Retina (tissue), 1 donor: ENCODE results near the gene HIBCH.
"Not testable (repeated sequence)": the region's sequence is repeated elsewhere in the genome, so short reads cannot be mapped to it uniquely, and the experiment has no call there.

Experiments
- DNase-seq: peaks from one replicate; pipeline ENCODE4 v3.0.0-alpha.2; 2016

Gene HIBCH

DNA sequence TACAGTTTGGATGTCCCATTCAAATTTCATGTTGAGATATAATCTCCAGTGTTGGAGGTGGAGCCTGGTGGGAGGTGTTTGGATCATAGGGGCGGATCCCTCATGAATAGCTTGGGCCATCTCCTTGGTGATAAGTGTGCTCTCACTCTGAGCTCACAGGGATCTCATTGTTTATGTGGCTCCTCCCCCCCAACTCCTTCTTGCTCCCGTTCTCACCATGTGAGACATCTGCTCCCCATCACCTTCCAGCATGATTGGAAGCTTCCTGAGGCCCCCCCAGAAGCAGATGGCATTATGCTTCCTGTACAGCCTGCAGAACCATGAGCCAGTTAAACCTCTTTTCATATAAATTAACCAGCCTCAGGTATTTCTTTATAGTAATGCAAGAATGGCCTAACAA is 20.7 kb upstream of the HIBCH start:
- no peak for DNase-seq

DNA sequence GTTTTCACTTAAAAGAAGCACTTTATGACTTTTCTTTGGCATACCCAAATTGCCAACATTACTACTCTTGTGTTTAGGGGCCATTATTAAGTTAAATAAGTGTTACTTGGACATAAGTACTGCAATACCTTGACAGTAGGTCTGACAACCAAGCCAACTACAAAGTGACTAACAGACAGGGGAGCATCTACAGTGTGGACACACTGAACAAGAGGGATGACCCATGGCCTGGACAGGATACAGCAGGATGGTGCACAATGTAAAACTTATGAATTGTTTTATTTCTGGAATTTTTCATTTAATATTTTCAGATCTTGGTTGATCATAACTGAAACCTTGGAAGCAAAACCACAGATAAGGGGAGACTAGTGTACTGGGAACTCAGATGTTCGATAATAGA is 19.8 kb upstream of the HIBCH start:
- DNase-seq = no peak

DNA sequence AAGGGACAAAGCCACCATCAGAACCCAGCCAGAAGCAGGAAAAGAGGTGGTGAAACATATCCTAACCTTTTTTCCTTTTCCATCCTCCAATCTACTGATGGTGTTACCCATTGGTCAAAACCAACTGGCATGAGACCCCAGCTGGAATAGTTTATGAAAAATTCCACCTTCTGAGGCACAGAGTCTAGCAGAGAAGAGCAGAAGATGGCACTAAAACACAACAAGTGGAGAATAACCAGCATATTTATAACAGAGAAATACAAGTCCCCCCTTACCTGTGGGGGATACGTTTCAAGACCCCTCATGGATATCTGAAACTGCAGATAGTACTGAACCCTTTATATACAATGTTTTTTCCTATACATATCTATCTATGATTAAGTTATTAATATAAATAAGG is 18.8 kb upstream of the HIBCH start:
- no peak for DNase-seq

DNA sequence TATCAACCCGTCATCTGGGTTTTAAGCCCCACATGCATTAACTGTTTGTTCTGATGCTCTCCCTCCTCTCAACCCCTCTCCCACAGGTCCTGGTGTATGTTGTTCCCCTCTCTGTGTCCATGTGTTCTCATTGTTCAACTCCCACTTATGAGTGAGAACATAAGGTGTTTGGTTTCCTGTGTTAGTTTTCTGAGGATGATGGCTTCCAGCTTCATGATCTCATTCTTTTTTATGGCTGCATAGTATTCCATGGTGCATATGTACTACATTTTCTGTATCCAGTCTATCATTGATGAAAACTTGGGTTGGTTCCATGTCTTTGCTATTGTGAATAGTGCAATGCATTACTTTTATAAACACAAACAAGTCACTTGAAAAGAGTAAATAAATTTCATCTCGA is 16.8 kb upstream of the HIBCH start:
- DNase-seq = no peak

DNA sequence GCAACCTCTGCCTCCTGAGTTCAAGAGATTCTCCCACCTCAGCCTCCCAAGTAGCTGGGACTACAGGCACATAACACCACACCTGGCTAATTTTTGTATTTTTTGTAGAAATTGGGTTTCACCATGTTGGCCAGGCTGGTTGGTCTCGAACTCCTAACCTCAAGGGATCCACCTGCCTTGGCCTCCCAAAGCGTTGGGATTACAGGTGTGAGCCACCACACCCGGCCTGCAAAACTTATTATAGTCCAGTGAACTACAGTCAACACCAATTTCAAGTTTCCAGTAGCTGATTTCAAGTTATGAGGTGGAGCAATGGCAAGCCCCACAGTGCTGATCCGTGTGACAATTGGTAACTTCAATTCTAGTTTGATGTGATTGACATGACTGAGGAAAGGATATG is 16.0 kb upstream of the HIBCH start:
- not testable (repeated sequence) for DNase-seq

DNA sequence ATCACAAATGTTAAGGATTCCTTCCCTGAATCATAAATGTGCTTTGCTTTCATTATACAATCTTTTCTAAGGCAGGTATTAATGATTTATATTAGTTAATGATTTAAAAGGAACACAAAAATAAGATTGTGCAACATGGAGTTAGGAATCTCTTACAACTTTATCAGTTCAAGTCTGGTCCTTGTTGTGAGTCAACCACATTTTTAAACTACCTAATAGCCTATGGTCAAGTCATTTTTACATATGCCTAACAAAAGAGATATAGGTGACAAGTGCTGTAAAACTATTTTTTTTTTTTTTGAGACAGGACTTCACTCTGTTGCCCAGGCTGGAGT is 15.6 kb upstream of the HIBCH start:
- no peak for DNase-seq

DNA sequence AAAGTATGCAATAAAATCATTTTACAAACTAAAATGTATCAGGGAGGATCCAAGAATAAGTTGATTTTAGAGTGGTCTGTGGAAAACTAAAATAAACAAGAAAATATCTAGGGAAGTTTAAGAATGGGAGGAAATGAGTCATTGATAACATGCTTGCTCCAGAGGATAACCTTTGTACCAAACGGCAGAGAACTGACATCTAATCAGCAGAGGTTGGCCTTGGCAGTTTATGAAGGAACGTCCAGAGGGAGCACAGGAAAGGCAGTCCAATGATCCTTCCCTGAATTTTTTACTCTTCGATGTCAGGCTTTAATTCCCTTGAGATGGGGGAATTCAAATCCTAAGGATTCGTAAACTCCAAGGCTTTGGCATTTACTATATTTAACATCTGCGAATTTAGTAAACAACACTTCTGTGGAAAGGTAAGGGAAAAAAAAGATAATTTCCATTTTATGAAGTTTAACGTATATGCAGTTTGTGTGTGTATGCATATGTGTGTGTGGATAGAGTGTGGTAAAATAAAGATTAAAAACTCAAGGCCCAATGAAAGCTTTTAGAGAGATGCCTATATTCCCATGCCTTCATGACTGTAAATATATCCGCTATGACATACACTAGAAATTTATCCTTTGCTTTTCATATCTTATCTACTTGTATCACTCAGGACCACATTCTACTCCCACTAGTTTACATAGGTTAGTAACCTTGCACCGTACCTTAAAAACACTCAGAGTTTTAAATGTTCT is 15.0 kb upstream of the HIBCH start:
- DNase-seq = no peak

DNA sequence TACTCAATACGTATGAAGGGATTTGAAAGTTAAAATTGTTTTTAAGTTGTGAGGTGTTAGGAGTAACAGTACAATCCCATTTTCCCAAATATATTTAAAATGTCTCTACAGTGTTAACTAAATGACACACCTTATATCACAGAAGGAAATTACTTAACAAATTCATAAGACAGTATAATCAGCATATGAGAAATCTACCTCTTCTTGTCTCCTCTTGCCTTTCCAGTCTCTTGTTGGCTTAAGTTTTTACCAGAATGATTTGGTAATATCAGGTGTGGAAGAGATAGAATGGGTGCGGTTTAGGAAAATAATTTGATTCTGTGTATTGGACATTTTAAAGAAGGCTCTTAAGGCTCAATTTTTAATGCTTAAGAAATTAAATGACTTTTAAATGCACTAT is 14.3 kb upstream of the HIBCH start:
- no peak for DNase-seq

DNA sequence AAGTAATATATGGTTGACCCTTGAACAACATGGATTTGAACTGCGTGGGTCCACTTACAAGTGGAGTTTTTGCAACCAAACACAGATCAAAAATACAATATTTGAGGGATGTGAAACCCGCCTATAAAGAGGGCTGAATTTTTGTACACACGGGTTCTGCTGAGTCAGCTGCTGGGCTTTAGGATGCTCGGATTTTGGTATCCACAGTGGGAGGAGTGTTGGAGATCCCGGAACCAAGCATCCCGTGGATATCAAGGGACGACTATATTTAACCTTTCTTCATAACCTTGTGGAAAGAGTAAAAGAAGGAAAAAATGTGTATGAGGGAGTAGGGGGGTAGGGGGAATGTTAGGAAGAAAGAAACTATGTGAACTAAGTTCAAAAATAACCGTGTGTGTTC is 13.8 kb upstream of the HIBCH start:
- DNase-seq = no peak

DNA sequence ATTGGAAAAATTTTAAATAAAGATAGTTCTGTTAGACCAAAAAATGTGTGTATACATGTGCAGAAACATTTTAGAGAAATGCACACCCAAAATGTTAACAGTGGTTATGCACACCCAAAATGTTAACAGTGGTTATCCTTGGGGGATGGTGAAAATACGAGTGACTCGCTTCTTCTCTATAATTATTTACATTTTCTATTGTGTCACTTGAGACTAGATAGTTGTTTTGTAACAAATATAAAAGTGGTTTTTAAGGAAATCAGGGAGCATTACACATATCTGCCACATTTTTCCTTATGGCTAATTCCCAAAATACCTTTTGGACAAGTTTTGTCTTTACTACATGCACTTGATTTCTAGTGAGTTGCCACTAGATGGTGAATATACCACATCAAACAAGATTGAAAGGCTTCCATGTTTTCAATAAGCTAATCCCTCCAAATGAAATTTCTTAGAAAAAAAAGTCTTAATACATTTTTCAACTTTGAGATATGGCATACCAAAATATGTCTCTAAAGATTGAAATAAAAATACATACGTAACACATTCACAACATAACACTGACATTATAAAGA is 9.0 kb upstream of the HIBCH start:
- no peak for DNase-seq

DNA sequence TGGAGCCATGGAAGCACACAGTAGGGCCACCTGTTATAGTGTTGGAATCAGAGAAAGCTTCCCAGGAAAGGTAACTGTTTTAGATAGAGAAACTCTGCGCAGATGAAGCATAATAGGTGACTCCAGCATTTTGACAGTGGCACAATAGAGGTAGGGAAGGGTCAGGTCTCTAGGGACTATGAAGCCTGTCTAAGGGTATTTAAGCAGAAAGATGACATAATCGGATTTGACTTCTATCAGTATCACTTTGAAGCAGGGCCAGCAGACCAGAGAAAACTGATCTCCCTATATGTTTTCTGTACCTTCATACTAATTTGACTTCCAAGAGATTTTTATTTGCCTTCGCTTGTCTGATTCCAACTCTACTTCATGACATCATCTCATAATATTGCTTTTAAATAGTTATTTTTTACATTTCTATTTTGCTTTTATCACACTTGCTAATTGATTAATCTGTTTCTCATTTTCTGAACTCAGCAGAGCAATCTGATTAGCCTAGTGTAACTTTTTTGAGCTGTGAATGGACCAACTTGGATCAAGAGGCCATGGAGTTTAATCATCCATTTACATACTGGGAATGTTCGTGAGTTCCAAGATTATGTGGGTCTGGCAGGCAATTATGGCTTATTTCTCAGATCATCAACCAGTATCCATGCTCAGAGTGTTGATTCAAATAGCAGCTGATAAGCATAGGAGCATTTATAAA is 8.4 kb upstream of the HIBCH start:
- DNase-seq = no peak

DNA sequence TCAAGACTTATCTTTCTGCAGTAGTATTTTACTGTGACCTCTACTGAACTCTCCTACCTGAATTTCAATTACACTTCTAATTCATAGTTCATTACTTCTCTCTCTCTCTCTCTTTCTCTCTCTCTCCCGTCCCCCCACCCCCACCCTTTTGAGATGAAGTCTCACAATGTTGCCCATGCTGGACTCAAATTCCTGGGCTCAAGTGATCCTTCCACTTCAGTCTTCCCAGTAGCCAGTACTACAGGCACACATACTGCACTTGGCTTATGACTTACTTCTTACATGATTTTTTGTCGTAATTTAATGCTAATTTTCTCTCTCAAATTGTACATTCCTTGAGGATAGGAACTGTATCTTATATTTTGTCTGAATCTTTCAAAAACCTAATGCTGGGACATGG is 6.0 kb upstream of the HIBCH start:
- no peak for DNase-seq

DNA sequence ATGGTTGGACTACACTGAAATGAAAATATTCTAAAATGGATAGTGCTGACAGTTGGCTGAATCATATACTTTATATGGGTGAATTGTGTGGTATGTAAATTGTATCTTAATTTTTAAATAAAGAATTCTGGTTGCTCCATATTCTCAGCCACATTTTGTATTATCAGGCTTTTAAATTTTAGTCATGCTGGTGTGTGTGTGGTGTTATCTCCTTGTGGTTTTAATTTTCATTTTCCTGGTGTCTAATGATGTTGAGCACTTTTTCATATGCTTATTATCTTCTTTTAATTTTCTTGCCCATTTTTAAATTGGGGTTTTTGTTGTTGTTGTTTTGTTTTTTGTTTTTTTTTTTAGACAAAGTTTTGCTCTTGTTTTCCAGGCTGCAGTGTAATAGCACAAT is 3.8 kb upstream of the HIBCH start:
- no peak for DNase-seq

DNA sequence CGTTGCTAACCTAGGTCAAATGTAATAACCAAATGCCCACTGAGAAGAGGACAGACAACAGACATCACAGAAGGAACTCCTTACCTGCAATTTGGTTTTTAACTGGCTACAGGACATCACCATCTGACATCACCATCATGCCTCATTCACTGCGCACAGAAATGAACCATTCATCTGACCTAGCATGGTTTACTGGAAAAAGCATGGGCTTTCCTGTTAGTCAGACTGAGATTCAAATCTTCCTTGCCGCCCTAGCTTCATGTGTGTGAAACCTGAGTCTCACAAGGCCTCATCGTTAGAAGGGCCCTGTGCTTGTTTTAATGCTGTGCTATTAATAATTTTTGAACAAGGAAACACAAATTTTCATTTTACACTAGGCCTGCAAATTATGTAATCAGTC is 1.1 kb upstream of the HIBCH start:
- no peak for DNase-seq

DNA sequence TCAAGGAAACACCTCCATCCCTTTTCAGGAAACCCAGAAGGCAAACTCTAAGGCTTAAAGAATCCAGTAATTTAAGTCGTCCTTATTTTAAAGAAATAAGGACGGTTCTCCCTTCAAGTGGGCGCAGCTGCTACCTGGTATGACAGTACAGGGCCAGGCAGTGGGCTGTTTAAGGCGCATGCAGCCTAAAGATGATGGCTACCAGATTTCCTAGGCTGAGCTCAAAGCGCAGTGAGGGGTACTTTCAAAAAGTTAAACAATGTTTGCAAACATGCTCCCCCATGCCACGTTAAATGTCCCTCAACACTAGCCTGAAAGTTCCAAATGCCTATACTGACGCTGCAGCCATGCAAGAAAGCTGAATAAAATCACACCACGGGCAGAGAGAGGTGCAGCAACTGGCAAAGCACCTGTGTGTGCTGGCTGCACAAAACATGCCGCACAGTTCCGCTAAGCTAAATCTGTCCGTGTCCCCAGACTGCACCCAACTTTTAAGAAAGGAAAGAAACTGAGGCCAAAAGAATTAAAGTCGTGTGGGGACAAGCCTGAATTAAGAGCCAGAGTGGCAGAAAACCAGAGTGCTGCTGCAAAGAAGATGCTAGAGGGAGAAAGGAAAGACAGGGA is 583 bp downstream of the HIBCH start:
- DNase-seq = no peak

DNA sequence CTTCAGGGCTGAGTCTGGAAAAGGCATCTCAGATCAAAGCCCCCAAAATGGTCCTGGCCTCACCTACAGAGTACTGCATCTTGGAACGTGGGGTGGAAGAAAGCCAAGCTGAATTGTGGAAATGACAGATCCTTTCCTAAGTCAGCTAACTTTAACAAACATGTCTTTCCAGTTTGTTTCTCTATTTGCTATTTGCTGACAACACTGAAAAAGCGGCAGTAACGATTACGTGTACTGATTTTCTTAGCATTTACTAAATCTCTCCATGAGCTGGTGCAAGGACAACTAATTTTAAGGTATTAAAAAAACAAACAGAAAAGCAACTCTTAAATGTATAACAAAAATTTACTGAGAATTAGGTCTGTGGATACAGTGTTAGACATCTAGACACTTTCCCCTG is 1.1 kb downstream of the HIBCH start:
- no peak for DNase-seq

DNA sequence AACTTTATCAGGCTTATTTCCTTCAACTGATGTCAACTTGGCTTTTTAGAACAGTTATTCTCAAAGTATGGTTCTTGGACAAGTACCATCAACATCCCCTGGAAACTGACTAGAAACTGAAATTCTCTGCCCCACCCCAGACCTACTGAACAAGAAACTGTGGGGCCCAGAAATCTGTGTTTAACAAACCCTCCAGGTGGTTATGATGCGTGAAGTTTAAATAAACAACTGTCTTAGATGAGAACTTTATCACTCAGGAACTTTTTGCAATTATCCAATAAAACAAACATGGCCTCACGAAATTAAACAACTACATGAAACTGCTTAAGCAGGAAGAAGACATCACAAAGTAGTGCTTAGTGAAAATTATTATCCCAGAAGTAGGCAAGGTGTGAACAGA is 4.4 kb downstream of the HIBCH start:
- no peak for DNase-seq

DNA sequence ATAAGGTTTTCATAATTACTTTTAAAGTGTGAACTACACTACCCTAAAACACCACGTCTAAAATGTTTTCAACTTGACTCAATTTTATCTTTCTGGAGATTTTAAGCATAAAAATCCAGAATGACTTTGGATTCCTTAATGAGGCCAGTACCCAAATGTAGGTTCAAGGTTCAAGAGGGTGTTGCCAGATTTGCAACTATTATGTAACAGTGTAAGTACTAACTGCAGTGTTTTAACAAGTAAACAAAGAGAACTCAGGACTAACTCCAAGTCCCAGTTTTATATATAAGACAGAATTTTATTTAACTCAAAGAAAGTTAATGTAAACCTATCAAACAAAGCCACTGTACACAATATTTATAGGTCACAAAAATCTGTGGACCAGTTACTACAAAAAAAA is 5.7 kb downstream of the HIBCH start:
- no peak for DNase-seq

DNA sequence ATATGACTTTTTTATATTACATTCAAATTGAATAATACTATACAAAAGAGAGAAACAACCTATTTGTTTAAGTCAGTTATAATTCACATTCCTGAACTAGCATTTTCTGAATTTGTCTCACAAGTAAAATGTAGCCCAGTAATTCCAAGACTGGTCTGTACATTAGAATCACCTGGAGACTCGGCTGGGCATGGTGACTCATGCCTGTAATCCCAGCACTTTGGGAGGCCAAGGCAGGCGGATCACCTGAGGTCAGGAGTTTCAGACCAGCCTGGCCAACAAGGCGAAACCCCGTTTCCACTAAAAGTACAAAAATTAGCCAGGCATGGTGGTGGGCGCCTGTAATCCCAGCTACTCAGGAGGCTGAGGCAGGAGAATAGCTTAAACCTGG is 7.0 kb downstream of the HIBCH start:
- DNase-seq = not testable (repeated sequence)

DNA sequence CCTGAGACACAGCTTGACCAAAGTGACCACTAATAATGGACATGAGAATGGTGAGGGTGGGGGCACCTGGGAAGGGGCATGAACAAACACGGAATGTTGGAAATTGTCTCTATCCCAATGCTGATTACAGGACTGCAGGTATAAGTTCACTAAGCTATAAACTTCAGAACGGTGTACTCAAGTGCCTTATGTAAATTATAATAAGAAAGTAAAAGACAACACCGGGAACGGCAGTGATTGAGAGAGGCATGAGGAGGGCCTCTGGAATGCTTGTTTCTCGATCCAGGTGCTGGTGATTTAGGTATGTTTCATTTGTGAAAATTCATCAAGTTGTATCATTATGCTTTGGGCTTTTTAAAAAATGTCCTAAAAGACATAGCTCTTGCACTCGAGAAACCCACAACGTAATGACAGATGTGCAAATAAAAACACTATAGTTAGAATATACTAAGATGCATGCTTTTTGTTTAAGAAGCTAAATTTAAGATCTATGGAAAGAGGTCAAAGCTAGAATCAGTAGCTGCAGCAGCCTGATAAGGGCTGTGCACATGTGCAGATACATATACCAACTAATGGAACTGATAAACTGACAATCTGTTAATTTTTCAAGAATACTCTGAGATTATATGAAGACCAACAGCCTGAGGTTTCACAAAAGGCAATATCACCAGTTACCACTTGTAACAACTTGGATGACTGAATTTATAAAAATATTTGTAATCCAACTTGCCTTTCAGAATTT is 7.6 kb downstream of the HIBCH start:
- DNase-seq = no peak

DNA sequence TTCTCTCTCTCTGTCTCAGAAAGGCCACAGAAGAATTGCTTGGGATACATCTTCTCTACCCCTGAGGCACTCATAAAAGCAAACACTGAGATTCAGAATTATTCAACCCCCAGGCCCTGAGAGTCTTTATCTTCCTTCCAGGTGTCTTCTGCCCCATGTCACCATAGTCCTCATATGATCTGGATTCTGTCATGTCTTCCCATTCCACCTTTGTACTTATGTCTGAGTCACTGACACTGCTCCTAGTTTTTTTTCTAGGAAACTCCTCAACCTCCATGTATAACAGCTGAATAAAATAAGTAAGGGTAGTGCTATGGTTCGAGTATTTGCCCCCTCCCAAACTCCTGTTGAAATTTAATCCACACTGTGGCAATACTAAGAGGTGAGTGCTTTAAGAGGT is 11.6 kb downstream of the HIBCH start:
- no peak for DNase-seq

DNA sequence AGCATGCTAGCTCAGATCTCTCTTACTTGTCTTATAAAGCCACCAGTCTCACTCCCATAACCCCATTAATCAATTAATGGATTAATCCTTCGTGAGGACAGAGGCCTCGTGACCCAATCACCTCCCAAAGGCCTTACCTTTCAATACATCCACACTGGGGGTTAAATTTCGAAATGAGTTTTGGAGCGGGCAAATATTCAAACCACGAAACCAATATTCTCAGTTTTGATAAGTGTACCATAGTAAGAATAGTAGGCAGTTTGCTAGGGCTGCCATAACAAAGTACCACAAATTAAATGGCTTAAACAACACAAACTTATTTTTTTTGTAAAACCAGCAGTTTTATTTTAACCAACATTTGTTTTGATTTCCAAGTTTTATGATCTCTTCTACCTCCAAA is 15.2 kb downstream of the HIBCH start:
- DNase-seq = no peak

DNA sequence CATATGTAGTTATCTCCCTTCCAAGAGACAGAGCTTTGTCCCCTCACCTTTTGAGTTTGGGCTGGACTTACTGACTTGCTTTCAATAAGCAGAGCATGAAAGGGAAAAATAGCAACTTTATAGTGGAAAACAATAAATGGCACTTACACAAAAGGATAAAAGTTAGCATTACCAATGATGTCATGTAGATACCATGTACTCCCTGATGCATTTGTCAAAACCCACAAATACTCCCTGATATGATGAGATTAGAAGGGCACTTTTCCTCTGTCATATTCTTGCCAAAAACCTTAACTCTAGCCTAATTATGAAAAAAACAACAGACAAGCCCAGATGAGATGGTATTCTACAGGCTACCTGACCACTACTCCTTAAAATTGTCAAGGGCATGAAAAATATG is 16.0 kb downstream of the HIBCH start:
- DNase-seq = no peak

DNA sequence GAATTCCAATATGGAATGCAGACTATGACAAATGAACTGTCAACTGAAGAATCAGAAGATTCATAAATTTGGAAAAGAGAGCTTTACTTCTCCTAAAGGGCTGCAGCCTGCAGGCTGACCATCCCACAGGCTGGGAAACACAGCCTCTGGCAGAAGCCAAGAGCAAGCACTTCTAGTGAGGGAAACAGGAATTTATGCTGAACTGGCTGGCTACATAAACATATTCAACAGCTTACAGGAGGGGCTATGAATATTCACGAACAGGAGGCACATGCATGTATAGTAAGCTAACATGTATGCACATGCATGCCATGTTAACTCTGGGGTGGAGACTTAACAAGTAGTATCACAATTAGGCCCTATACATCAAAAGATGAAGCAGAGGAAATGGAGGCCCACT is 17.6 kb downstream of the HIBCH start:
- DNase-seq = no peak
